ENCODE data around the gene DNER.

DNA sequence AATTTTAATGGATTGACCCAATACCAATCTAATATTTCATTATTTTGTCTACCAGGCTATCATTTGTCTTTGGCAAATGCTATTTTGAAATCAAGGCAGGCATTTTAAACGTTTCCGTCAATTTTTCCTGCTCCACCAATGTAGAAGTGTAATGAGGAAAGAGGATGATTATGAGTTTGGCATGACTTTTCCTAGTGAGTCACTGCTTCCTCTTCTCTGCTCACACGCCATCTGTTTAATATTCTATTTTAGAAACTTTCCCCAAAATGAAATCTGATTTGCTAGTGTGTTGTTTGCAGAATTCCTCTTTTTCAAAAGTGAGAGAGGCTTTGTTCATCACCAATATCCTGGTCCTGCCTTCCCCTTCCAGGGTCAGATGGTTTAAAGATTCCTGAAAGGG, 400.8 kb downstream of the DNER start:
- TF ChIP-seq, protein P1, sequence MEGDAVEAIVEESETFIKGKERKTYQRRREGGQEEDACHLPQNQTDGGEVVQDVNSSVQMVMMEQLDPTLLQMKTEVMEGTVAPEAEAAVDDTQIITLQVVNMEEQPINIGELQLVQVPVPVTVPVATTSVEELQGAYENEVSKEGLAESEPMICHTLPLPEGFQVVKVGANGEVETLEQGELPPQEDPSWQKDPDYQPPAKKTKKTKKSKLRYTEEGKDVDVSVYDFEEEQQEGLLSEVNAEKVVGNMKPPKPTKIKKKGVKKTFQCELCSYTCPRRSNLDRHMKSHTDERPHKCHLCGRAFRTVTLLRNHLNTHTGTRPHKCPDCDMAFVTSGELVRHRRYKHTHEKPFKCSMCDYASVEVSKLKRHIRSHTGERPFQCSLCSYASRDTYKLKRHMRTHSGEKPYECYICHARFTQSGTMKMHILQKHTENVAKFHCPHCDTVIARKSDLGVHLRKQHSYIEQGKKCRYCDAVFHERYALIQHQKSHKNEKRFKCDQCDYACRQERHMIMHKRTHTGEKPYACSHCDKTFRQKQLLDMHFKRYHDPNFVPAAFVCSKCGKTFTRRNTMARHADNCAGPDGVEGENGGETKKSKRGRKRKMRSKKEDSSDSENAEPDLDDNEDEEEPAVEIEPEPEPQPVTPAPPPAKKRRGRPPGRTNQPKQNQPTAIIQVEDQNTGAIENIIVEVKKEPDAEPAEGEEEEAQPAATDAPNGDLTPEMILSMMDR (conservative IDR thresholded peaks at IDR 0.05; ENCODE audit: low read depth, low read length) = no peak
- no peak for TF ChIP-seq EZH2 (IDR thresholded peaks at IDR 0.05; ENCODE audit: borderline replicate concordance, low read depth, low read length, poor library complexity, severe bottlenecking)
